Activated CD4-positive, alpha-beta T cell treated with anti-CD3 and anti-CD28 coated beads, Interleukin-2, amount 10 ng/mL, durations not matched to agents 7 days and 5 days (primary cell): Measurements from ENCODE around the gene DNAH12. TPM values are rescaled to one million over a fixed set of nuclear protein-coding genes. Genes with fewer than 3 reads are reported as not detected.
"Not testable (repeated sequence)": the region's sequence is repeated elsewhere in the genome, so short reads cannot be mapped to it uniquely, and the experiment has no call there.

Experiments
- CTCF ChIA-PET: fragments of 350-600 bp; sonication (Branson Sonifier 250); formaldehyde crosslinking; loops from one replicate; lab custom pipeline; 2021; ENCODE audit warnings: antibody characterized with exemption; lab: Charles Lee
- POLR2A ChIA-PET: fragments of 350-600 bp; sonication (Branson Sonifier 250); formaldehyde crosslinking; loops from one replicate; lab custom pipeline; 2021; ENCODE audit warnings: antibody characterized with exemption; lab: Charles Lee
- DNase-seq: peaks from one replicate; pipeline ENCODE4 v3.0.0-alpha.2; 2020
- H3K27ac Mint-ChIP-seq: one replicate; pipeline ENCODE4 v1.8.0; 2021; ENCODE audit warnings: mild to moderate bottlenecking, moderate library complexity, mixed read lengths
- H3K27me3 Mint-ChIP-seq: one replicate; pipeline ENCODE4 v1.8.0; 2021; ENCODE audit warnings: mixed read lengths
- H3K36me3 Mint-ChIP-seq: one replicate; pipeline ENCODE4 v1.8.0; 2021; ENCODE audit warnings: low read depth, mixed read lengths
- H3K4me1 Mint-ChIP-seq: one replicate; pipeline ENCODE4 v1.8.0; 2021; ENCODE audit warnings: mixed read lengths
- H3K4me3 Mint-ChIP-seq: one replicate; pipeline ENCODE4 v1.8.0; 2021; ENCODE audit warnings: mild to moderate bottlenecking, moderate library complexity, mixed read lengths
- H3K9me3 Mint-ChIP-seq: one replicate; pipeline ENCODE4 v1.8.0; 2021; ENCODE audit warnings: mixed read lengths
- total RNA-seq, 2 experiments: library from RNA; stranded (reverse); gene quantifications; one replicate each; pipeline ENCODE4 v1.2.3, GENCODE V29; 2021

Gene DNAH12
- total RNA-seq, 2 experiments from 2014 or later: 0.06 to 0.10 TPM

GRCh38 chr3:57314204-57314603, 229.9 kb downstream of the DNAH12 start:
- ChIA-PET POLR2A (no interaction called here), CTCF (interaction anchor here (1.2 kb wide), 1 partner anchor 10 kb away, joined by 5 read pairs; no protein-coding TSS in a partner anchor)
- Mint-ChIP-seq H3K4me1 (no peaks in the 10 kb centered on the region), H3K36me3 (no peaks in the 10 kb centered on the region), H3K27ac (no peak overlapping the region), H3K4me3 (no peak overlapping the region), H3K9me3 (peaks cover 3% of the 10 kb centered on the region), H3K27me3 (peaks cover 28% of the 10 kb centered on the region)
- DNase-seq: no peak

GRCh38 chr3:57309769-57310360, 234.3 kb downstream of the DNAH12 start:
- ChIA-PET CTCF (no interaction called here), POLR2A (no interaction called here)
- Mint-ChIP-seq H3K36me3 (no peaks in the 10 kb centered on the region), H3K4me3 (no peak overlapping the region), H3K27me3 (no peaks in the 10 kb centered on the region), H3K27ac (no peak overlapping the region), H3K9me3 (no peaks in the 10 kb centered on the region), H3K4me1 (no peaks in the 10 kb centered on the region)
- DNase-seq: no peak

GRCh38 chr3:57303520-57303919, 240.6 kb downstream of the DNAH12 start:
- H3K36me3 Mint-ChIP-seq, H3K4me3 Mint-ChIP-seq, CTCF ChIA-PET, H3K4me1 Mint-ChIP-seq, POLR2A ChIA-PET, DNase-seq, H3K27me3 Mint-ChIP-seq, H3K27ac Mint-ChIP-seq, H3K9me3 Mint-ChIP-seq: not testable (repeated sequence)

DNA sequence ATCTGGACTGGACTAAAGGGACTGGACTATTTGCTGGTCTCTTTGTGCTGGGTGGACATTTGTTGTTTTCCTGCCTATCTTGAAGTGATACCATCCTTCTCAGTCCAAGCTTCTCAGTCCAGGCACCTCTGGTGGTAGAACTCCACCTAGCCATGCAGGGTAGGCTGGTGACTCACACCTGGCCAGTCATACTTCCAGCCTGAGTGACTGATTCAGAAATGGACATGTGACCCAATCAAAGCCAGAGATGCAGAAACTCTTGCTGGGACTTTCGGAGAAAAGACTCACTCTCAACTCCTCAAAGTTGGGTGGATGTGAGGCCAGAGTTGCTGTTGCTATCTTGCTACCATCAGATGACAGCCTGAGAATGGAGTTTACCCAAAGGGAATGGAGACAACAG, 246.1 kb downstream of the DNAH12 start:
- no peak overlapping the region for H3K4me3 Mint-ChIP-seq
- ChIA-PET CTCF (no interaction called here), POLR2A (no interaction called here)
- no peak overlapping the region for H3K27ac Mint-ChIP-seq
- H3K4me1 Mint-ChIP-seq: no peaks in the 10 kb centered on the region
- H3K27me3 Mint-ChIP-seq: peaks cover 18% of the 10 kb centered on the region
- no peaks in the 10 kb centered on the region for H3K36me3 Mint-ChIP-seq
- no peaks in the 10 kb centered on the region for H3K9me3 Mint-ChIP-seq
- DNase-seq: no peak

DNA sequence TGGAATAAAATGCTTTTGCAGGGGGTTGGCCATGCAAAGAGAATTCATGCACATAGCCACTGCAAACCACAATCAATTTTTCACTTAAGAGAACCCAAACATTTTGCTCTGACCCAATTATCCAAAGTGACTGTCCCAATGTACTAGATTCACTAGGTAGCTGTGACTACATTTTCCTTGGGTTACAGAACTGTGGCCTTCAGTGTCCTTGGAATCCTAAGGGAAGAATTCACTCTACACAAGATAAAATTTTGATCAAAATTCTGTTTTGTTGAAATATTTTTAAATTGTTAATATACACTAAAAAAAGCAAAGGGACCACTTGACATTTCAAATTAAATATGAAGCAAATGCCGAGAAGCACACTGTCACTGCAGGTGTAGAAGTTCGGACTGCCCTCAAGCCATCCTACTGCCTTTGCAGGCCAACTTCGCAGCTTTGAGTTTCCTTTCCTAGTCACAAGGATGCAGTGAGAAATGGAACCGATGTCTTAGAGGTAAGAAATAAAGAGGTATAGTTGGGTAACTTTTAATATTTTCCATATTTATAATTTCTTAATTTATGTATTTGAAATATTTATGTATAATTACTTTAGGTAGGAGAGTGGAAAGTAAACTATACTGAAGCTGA, 251.1 kb downstream of the DNAH12 start:
- Mint-ChIP-seq H3K4me3 (no peak overlapping the region), H3K4me1 (no peaks in the 10 kb centered on the region), H3K9me3 (no peaks in the 10 kb centered on the region), H3K27me3 (peaks cover 28% of the 10 kb centered on the region), H3K36me3 (no peaks in the 10 kb centered on the region), H3K27ac (no peak overlapping the region)
- ChIA-PET CTCF (no interaction called here), POLR2A (no interaction called here)
- no peak for DNase-seq

GRCh38 chr3:57292159-57292896, 251.8 kb downstream of the DNAH12 start, which contains the start of gene ASB14:
ASB14 (minus strand) TSS chr3:57292685; CDS start chr3:57292033, 652 bp downstream.
- H3K4me1 Mint-ChIP-seq: no peaks in the 10 kb centered on the region
- H3K9me3 Mint-ChIP-seq: no peaks in the 10 kb centered on the region
- H3K36me3 Mint-ChIP-seq: no peaks in the 10 kb centered on the region
- no peak within 1 kb of the TSS for H3K27ac Mint-ChIP-seq
- no peak for DNase-seq
- H3K27me3 Mint-ChIP-seq: peaks cover 22% of the 10 kb centered on the region
- CTCF ChIA-PET: no interaction called here
- POLR2A ChIA-PET: no interaction called here
- H3K4me3 Mint-ChIP-seq: no peak within 1 kb of the TSS

DNA sequence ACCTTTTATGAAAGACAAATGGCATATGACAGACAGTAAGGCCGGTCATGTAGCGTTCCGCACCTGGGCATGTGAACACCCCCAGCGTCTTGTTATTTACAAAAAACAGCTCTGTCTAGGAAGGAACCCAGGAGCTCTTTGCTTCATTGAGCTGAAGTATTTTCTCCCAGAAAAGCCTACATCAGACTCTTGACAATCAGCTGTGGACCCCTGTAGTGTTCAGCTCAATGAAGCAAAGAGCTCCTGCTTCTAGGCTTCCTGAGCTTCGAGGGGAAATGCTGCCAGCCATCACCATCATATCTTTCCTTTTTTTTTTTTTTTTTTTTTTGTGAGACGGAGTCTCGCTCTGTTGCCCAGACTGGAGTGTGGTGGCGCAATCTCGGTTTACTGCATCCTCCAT, 255.7 kb downstream of the DNAH12 start:
- ChIA-PET CTCF (interaction anchor here (0.6 to 0.9 kb wide), 2 partner anchors 11 to 157 kb away, joined by 3 read pairs; no protein-coding TSS in a partner anchor), POLR2A (no interaction called here)
- no peak for DNase-seq
- Mint-ChIP-seq H3K4me1 (no peaks in the 10 kb centered on the region), H3K9me3 (no peaks in the 10 kb centered on the region), H3K27ac (no peak overlapping the region), H3K27me3 (peaks cover 20% of the 10 kb centered on the region), H3K36me3 (no peaks in the 10 kb centered on the region), H3K4me3 (no peak overlapping the region)

DNA sequence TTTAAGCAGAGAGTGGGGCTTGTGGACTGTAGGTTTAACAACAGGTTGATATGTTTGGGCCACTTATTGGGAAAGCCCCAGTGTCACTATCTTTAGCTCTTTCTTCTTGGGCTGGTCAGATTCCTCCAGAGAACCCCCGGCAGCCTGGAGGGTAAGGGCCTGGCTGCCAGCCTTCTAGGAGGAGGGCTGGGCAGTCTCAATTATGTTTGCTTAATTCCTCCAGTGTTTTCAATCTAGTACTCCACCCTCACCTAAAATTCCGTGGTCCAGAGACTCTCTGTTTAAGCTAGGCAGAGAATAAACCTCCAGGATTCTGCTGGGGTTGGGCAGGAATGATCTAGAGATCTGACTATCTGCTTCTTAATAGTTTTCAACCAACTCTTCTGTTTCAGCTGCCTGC, 256.9 kb downstream of the DNAH12 start:
- H3K36me3 Mint-ChIP-seq: no peaks in the 10 kb centered on the region
- no peak for DNase-seq
- H3K9me3 Mint-ChIP-seq: no peaks in the 10 kb centered on the region
- POLR2A ChIA-PET: no interaction called here
- CTCF ChIA-PET: no interaction called here
- no peak overlapping the region for H3K4me3 Mint-ChIP-seq
- H3K27me3 Mint-ChIP-seq: peaks cover 16% of the 10 kb centered on the region
- no peak overlapping the region for H3K27ac Mint-ChIP-seq
- no peaks in the 10 kb centered on the region for H3K4me1 Mint-ChIP-seq

DNA sequence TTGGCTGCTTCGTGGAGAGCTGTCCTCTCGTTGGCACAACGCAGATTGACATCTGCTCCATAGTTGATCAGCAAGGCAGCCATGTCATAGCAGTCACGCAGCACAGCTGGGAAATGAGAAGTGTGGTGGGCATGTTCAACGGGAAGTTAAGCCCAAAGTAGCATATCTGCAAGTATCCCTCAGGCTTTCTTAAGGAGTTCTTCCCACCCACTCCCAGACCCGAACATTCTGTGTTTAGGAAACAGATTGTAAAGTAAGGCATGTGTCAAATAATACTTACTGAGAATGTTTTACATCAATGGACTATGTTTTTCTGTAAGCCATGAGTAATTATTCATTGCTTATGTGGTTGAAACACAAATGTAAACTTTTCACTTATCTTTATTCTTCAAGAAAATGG, 260.8 kb downstream of the DNAH12 start:
- H3K27me3 Mint-ChIP-seq: peaks cover 9% of the 10 kb centered on the region
- DNase-seq: no peak
- POLR2A ChIA-PET: no interaction called here
- H3K36me3 Mint-ChIP-seq: peaks cover 6% of the 10 kb centered on the region
- no peak overlapping the region for H3K4me3 Mint-ChIP-seq
- H3K9me3 Mint-ChIP-seq: peaks cover 6% of the 10 kb centered on the region
- H3K27ac Mint-ChIP-seq: no peak overlapping the region
- H3K4me1 Mint-ChIP-seq: no peaks in the 10 kb centered on the region
- CTCF ChIA-PET: interaction anchor here (1.3 kb wide), 1 partner anchor 11 kb away, joined by 3 read pairs; no protein-coding TSS in a partner anchor

DNA sequence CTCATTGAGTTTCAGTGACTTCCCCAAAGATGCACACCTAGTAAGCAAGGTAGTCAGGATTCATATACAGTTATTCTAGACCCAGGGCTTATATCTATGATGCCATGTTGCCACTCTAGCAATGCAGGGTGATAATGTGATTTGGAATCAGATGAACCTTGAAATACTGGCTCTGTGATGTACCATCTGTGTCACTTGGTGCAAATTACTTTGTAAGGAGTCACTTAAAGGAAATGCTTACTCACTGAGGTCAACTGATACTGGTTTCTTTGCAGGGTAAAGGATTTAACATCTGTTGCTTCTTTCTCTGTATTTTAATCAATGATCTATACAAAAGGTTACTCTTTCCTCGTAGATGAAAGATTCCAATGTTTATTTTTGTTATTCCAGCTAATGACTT, 262.4 kb downstream of the DNAH12 start:
- peaks cover 9% of the 10 kb centered on the region for H3K9me3 Mint-ChIP-seq
- peaks cover 9% of the 10 kb centered on the region for H3K27me3 Mint-ChIP-seq
- no peak overlapping the region for H3K4me3 Mint-ChIP-seq
- no peaks in the 10 kb centered on the region for H3K4me1 Mint-ChIP-seq
- CTCF ChIA-PET: no interaction called here
- H3K36me3 Mint-ChIP-seq: peaks cover 10% of the 10 kb centered on the region
- H3K27ac Mint-ChIP-seq: no peak overlapping the region
- POLR2A ChIA-PET: no interaction called here
- DNase-seq: no peak

DNA sequence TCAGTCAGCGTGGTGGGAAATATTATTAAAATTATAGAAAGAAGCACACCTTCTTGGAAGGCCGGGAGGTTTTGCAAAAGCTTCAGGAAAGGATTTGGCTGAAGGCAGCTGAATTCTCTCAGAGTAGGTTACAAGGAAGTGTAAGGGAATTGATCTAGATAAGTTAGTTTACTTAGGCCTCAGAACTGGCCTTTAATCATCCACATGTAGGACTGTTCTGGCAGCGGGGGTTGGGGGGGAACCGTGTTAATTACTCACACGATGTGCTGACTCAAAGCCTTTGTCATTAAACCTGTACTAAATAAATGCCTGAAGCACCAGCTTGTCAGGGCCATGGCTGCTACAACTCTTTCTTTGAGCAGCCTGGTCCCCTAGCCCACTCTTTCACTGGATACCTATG, 264.5 kb downstream of the DNAH12 start:
- CTCF ChIA-PET: interaction anchor here (1.5 kb wide), 1 partner anchor 34 kb away, joined by 3 read pairs; no protein-coding TSS in a partner anchor
- POLR2A ChIA-PET: no interaction called here
- Mint-ChIP-seq H3K36me3 (peaks cover 10% of the 10 kb centered on the region), H3K4me1 (no peaks in the 10 kb centered on the region), H3K4me3 (no peak overlapping the region), H3K27me3 (peaks cover 5% of the 10 kb centered on the region), H3K27ac (no peak overlapping the region), H3K9me3 (peaks cover 9% of the 10 kb centered on the region)
- DNase-seq: no peak

DNA sequence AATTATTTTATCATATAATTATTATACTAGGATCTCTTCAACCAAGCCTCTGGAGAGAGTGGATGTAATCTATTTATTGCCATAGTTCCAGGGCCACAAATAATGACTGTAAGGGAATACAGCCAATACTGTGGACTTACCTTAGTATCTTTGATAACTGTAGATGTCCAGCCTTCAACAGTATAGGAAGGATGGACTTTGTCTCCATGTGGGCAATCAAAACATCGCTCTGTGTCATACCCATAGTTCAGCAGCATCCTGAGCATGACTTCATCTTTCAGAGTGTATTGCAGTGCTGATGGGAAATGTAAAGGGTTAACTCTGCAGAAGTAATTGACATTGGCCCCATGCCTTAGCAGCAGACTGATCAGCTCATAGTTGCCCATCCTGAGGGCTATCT, 265.9 kb downstream of the DNAH12 start:
- Mint-ChIP-seq H3K9me3 (peaks cover 9% of the 10 kb centered on the region), H3K36me3 (peaks cover 15% of the 10 kb centered on the region), H3K4me3 (no peak overlapping the region), H3K4me1 (no peaks in the 10 kb centered on the region), H3K27ac (no peak overlapping the region), H3K27me3 (peaks cover 5% of the 10 kb centered on the region)
- no peak for DNase-seq
- ChIA-PET CTCF (interaction anchor here (0.7 to 1.5 kb wide), 2 partner anchors 33 to 289 kb away, joined by 3 read pairs; no protein-coding TSS in a partner anchor), POLR2A (no interaction called here)

GRCh38 chr3:57275393-57275792, 268.8 kb downstream of the DNAH12 start:
- Mint-ChIP-seq H3K4me1 (no peaks in the 10 kb centered on the region), H3K4me3 (no peak overlapping the region), H3K36me3 (peaks cover 20% of the 10 kb centered on the region), H3K9me3 (peaks cover 7% of the 10 kb centered on the region), H3K27me3 (no peaks in the 10 kb centered on the region), H3K27ac (no peak overlapping the region)
- ChIA-PET POLR2A (no interaction called here), CTCF (no interaction called here)
- no peak for DNase-seq
